HepG2 (cell line): ENCODE data around the gene PPIL6. TPM values are rescaled to one million over a fixed set of nuclear protein-coding genes. Genes with fewer than 3 reads are reported as not detected.

ENCODE experiments used
- ARNT ChIP-seq: fragments of 450-650 bp; IDR thresholded peaks from 2 replicates; pipeline ENCODE4 v1.6.1; 2017
- ELF4 ChIP-seq: sonication (generic); formaldehyde crosslinking; IDR thresholded peaks from 2 replicates; pipeline ENCODE4 v1.5.0; 2020; ENCODE audit warnings: missing genetic modification reagents, mild to moderate bottlenecking, moderate library complexity, borderline replicate concordance
- GFI1 ChIP-seq: sonication (generic); formaldehyde crosslinking; IDR thresholded peaks from 2 replicates; pipeline ENCODE4 v1.5.0; 2020; ENCODE audit warnings: missing genetic modification reagents, mild to moderate bottlenecking, borderline replicate concordance
- ISX ChIP-seq: sonication (generic); formaldehyde crosslinking; conservative IDR thresholded peaks from 2 replicates; pipeline ENCODE4 v1.5.0; 2020; ENCODE audit warnings: missing genetic modification reagents
- JUNB ChIP-seq: sonication (generic); formaldehyde crosslinking; IDR thresholded peaks from 2 replicates; pipeline ENCODE4 v1.8.0; 2022; ENCODE audit warnings: missing genetic modification reagents, mild to moderate bottlenecking, borderline replicate concordance
- JUND ChIP-seq: sonication (generic); formaldehyde crosslinking; IDR thresholded peaks from 2 replicates; pipeline ENCODE4 v1.8.0; 2022; ENCODE audit warnings: mild to moderate bottlenecking, missing genetic modification reagents
- MAF1 ChIP-seq: sonication (generic); formaldehyde crosslinking; IDR thresholded peaks from 2 replicates; pipeline ENCODE4 v1.5.0; 2020; ENCODE audit warnings: missing genetic modification reagents, borderline replicate concordance
- MBD4 ChIP-seq: IDR thresholded peaks from 2 replicates; pipeline ENCODE4 v1.6.1; 2012; ENCODE audit warnings: low read length, inconsistent platforms, borderline replicate concordance
- MBNL3 ChIP-seq: fragments of 250-450 bp; sonication (Bioruptor Pico); conservative IDR thresholded peaks from 2 replicates; pipeline ENCODE4 v1.8.0; 2022; ENCODE audit warnings: mild to moderate bottlenecking, inconsistent platforms
- MED13 ChIP-seq: sonication (generic); formaldehyde crosslinking; IDR thresholded peaks from 2 replicates; pipeline ENCODE4 v1.5.0; 2020; ENCODE audit warnings: missing genetic modification reagents
- POLR2A ChIP-seq, 2 experiments: IDR thresholded peaks; 2 replicates each; pipeline ENCODE4 v1.6.1; 2011; ENCODE audit warnings: low read depth in 2 of 2, low read length in 2 of 2, mild to moderate bottlenecking in 1 of 2, moderate library complexity in 1 of 2; ENCODE audit not compliant: insufficient read depth in 1 of 2
- RELA ChIP-seq: sonication (generic); formaldehyde crosslinking; IDR thresholded peaks from 2 replicates; pipeline ENCODE4 v1.4.0; 2020; ENCODE audit warnings: missing genetic modification reagents
- SMC3 ChIP-seq: IDR thresholded peaks from 2 replicates; pipeline ENCODE4 v1.6.1; 2011; ENCODE audit warnings: low read length, improper control_type of control experiment
- SP2 ChIP-seq: sonication (generic); formaldehyde crosslinking; IDR thresholded peaks from 2 replicates; pipeline ENCODE4 v1.5.1; 2020; ENCODE audit warnings: mild to moderate bottlenecking, missing genetic modification reagents
- STAG1 ChIP-seq: sonication (generic); formaldehyde crosslinking; IDR thresholded peaks from 2 replicates; pipeline ENCODE4 v1.4.0; 2020; ENCODE audit warnings: missing genetic modification reagents
- TRIM24 ChIP-seq: sonication (generic); formaldehyde crosslinking; IDR thresholded peaks from 2 replicates; pipeline ENCODE4 v1.8.0; 2022; ENCODE audit warnings: mild to moderate bottlenecking, missing genetic modification reagents
- YEATS2 ChIP-seq: sonication (generic); formaldehyde crosslinking; IDR thresholded peaks from 2 replicates; pipeline ENCODE4 v1.4.0; 2020; ENCODE audit warnings: missing genetic modification reagents, borderline replicate concordance
- ZC3H13 ChIP-seq: sonication (generic); formaldehyde crosslinking; IDR thresholded peaks from 2 replicates; pipeline ENCODE4 v1.8.1; 2023; ENCODE audit warnings: mild to moderate bottlenecking, missing genetic modification reagents, moderate library complexity
- ZNF460 ChIP-seq: sonication (generic); formaldehyde crosslinking; IDR thresholded peaks from 2 replicates; pipeline ENCODE4 v1.5.1; 2020; ENCODE audit warnings: missing genetic modification reagents, mild to moderate bottlenecking, borderline replicate concordance
- ZNF468 ChIP-seq: sonication (generic); formaldehyde crosslinking; IDR thresholded peaks from 2 replicates; pipeline ENCODE4 v1.8.0; 2022; ENCODE audit warnings: mild to moderate bottlenecking, moderate library complexity, missing genetic modification reagents
- ZNF569 ChIP-seq: sonication (generic); formaldehyde crosslinking; IDR thresholded peaks from 2 replicates; pipeline ENCODE4 v1.5.0; 2020; ENCODE audit warnings: mild to moderate bottlenecking, missing genetic modification reagents, moderate library complexity, borderline replicate concordance
- ZNF674 ChIP-seq: sonication (generic); formaldehyde crosslinking; IDR thresholded peaks from 2 replicates; pipeline ENCODE4 v1.5.0; 2020; ENCODE audit warnings: low read depth, mild to moderate bottlenecking, missing genetic modification reagents
- polyA plus RNA-seq, 8 experiments: library from polyadenylated mRNA; depleted of rRNA in 3 of 8; stranded (reverse) in 7 of 8; unstranded in 1 of 8; fragments of >200 nt; fragmentation: Illumina TruSeq in 4 of 8; extraction: Trizol in 4 of 8; gene quantifications; 2 replicates each; pipeline versions ENCODE4 v1.2.1 to v1.2.3, GENCODE V29; 2011 to 2016; ENCODE audit warnings: low read depth in 4 of 8, missing spikeins in 1 of 8, mixed read lengths in 1 of 8; ENCODE audit not compliant: insufficient read depth in 1 of 8
- total RNA-seq, 5 experiments: library from RNA; depleted of rRNA; stranded (reverse); fragments of >200 nt; fragmentation: Illumina TruSeq; extraction: Trizol; gene quantifications; 2 replicates each; pipeline ENCODE4 v1.2.3, GENCODE V29; 2016; ENCODE audit warnings: low read depth in 1 of 5
- TF ChIP-seq, protein P1 (sequence below): sonication (generic); formaldehyde crosslinking; IDR thresholded peaks from 2 replicates; pipeline ENCODE4 v1.4.0; 2020; ENCODE audit warnings: missing genetic modification reagents, borderline replicate concordance
- TF ChIP-seq, protein P2 (sequence below): sonication (generic); formaldehyde crosslinking; IDR thresholded peaks from 2 replicates; pipeline ENCODE4 v1.4.0; 2020; ENCODE audit warnings: missing genetic modification reagents
- TF ChIP-seq, protein P3 (sequence below): sonication (generic); formaldehyde crosslinking; IDR thresholded peaks from 2 replicates; pipeline ENCODE4 v1.5.0; 2020; ENCODE audit warnings: mild to moderate bottlenecking, missing genetic modification reagents

The PPIL6 gene
- total and polyA plus RNA-seq, 2 of the 13 experiments (the other 11 are each of a cell fraction or from before 2014, with no cell fraction given), result 0.22 to 0.46 TPM

DNA sequence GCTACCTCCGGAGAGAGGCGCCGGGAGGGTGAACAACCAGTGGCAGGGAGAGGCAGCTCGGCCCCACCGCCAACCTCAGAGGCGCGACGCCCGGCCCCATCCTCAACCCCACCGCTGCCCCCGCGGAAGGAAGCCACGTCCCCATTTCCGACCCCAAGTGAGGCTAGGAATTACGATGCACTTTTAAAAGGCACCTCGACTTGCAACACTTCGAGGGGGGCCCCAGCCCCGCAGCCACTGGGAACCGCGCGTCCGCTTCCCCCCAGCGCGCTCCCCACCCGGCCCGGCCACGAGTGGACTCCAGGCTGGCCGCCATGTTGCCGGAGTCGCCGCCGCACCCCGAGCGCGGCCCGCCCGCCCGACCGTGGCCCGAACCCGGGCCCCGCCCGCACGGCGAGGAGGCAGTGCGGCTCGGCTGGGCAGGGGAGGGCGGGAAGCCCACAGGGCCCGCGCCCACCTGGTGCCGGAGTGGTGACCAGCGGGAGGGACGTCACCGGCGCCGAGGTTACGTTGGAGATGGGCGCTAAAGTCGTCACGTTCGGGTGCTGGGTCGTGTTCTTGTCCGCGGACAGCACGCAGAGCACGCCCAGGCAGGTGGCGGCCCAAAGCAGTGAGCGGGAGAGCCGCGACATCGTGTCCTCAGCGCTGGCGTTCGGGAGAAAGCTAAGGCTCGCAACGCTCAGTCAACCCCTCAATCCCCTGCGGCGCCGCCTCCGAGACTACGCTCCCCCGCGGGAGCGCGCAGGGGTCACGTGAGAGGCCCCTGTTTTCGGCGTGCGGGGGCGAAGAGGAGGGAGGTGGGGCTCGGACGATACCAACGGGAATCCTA is 58.5 kb downstream of the PPIL6 start, which contains the start of gene CD164 (continued):
- TF ChIP-seq ZNF468 (CRISPR knock-in tag), result no peak
- TF ChIP-seq JUND, result 0 out of 2 replicates have a peak, but pooled peaks have one; percentile 45
- TF ChIP-seq MAF1 (CRISPR knock-in tag), result no peak
- no peak for TF ChIP-seq ELF4 (CRISPR knock-in tag)
- no peak for TF ChIP-seq MBNL3 (CRISPR knock-in tag)
- TF ChIP-seq, protein P1, sequence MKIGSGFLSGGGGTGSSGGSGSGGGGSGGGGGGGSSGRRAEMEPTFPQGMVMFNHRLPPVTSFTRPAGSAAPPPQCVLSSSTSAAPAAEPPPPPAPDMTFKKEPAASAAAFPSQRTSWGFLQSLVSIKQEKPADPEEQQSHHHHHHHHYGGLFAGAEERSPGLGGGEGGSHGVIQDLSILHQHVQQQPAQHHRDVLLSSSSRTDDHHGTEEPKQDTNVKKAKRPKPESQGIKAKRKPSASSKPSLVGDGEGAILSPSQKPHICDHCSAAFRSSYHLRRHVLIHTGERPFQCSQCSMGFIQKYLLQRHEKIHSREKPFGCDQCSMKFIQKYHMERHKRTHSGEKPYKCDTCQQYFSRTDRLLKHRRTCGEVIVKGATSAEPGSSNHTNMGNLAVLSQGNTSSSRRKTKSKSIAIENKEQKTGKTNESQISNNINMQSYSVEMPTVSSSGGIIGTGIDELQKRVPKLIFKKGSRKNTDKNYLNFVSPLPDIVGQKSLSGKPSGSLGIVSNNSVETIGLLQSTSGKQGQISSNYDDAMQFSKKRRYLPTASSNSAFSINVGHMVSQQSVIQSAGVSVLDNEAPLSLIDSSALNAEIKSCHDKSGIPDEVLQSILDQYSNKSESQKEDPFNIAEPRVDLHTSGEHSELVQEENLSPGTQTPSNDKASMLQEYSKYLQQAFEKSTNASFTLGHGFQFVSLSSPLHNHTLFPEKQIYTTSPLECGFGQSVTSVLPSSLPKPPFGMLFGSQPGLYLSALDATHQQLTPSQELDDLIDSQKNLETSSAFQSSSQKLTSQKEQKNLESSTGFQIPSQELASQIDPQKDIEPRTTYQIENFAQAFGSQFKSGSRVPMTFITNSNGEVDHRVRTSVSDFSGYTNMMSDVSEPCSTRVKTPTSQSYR (CRISPR knock-in tag), result no peak
- no peak for TF ChIP-seq TRIM24 (CRISPR knock-in tag)
- TF ChIP-seq RELA, result no peak; the same call in 1 of the 2 replicates
- peak; percentile 97 to 98 for TF ChIP-seq POLR2A (IDR thresholded peaks at IDR 0.05; ENCODE audit: insufficient read depth in 1 of 2, low read depth in 2 of 2, low read length in 2 of 2)
- TF ChIP-seq JUNB, result no peak
- no peak for TF ChIP-seq MED13 (CRISPR knock-in tag)
- no peak for TF ChIP-seq ZNF569 (CRISPR knock-in tag)
- TF ChIP-seq STAG1 (CRISPR knock-in tag), result no peak
- TF ChIP-seq ZNF460, result no peak; the same call in 1 of the 2 replicates
- TF ChIP-seq YEATS2 (CRISPR knock-in tag), result peak; percentile 76
- TF ChIP-seq GFI1 (CRISPR knock-in tag), result peak; percentile 34; the same call in 1 of the 2 replicates
- no peak for TF ChIP-seq ISX (CRISPR knock-in tag)
- TF ChIP-seq SP2 (CRISPR knock-in tag), result no peak; the same call in 1 of the 2 replicates
- TF ChIP-seq SMC3, result no peak
- no peak for TF ChIP-seq ARNT
- TF ChIP-seq MBD4, result no peak
- TF ChIP-seq ZNF674 (CRISPR knock-in tag), result peak; percentile 76
- TF ChIP-seq, protein P2, sequence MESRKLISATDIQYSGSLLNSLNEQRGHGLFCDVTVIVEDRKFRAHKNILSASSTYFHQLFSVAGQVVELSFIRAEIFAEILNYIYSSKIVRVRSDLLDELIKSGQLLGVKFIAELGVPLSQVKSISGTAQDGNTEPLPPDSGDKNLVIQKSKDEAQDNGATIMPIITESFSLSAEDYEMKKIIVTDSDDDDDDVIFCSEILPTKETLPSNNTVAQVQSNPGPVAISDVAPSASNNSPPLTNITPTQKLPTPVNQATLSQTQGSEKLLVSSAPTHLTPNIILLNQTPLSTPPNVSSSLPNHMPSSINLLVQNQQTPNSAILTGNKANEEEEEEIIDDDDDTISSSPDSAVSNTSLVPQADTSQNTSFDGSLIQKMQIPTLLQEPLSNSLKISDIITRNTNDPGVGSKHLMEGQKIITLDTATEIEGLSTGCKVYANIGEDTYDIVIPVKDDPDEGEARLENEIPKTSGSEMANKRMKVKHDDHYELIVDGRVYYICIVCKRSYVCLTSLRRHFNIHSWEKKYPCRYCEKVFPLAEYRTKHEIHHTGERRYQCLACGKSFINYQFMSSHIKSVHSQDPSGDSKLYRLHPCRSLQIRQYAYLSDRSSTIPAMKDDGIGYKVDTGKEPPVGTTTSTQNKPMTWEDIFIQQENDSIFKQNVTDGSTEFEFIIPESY, result no peak; the same call in 1 of the 2 replicates
- peak; percentile 40; the same call in 1 of the 2 replicates for TF ChIP-seq ZC3H13 (CRISPR knock-in tag)
- TF ChIP-seq, protein P3, sequence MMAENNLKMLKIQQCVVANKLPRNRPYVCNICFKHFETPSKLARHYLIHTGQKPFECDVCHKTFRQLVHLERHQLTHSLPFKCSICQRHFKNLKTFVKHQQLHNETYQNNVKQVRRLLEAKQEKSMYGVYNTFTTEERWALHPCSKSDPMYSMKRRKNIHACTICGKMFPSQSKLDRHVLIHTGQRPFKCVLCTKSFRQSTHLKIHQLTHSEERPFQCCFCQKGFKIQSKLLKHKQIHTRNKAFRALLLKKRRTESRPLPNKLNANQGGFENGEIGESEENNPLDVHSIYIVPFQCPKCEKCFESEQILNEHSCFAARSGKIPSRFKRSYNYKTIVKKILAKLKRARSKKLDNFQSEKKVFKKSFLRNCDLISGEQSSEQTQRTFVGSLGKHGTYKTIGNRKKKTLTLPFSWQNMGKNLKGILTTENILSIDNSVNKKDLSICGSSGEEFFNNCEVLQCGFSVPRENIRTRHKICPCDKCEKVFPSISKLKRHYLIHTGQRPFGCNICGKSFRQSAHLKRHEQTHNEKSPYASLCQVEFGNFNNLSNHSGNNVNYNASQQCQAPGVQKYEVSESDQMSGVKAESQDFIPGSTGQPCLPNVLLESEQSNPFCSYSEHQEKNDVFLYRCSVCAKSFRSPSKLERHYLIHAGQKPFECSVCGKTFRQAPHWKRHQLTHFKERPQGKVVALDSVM, result peak; percentile 58; the same call in 1 of the 2 replicates
